Stomach (tissue), 4 donors: Measurements from ENCODE around the gene INSIG2.

ENCODE experiments used
- POLR2A ChIP-seq, 4 donors: fragments of 450-650 bp; IDR thresholded peaks; one replicate each; pipeline ENCODE4 v1.6.1; 2016; ENCODE audit warnings: antibody characterized with exemption in 4 of 4, control low read depth in 2 of 4, mild to moderate bottlenecking in 1 of 4, moderate library complexity in 1 of 4
- POLR2AphosphoS5 ChIP-seq, 3 donors: sonication (generic); formaldehyde crosslinking; IDR thresholded peaks; one replicate each; pipeline ENCODE4 v1.6.1; 2016; ENCODE audit warnings: antibody characterized with exemption in 3 of 3
- TF ChIP-seq, protein P1 (sequence below), 7 experiments: fragments of 450-650 bp in 4 of 7; fragments of 200-600 bp in 3 of 7; sonication (generic) in 3 of 7; IDR thresholded peaks; one replicate each; pipeline ENCODE4 v1.5.1; 2016 to 2019; ENCODE audit warnings: antibody characterized with exemption in 7 of 7, control low read depth in 2 of 7, mild to moderate bottlenecking in 1 of 7

DNA sequence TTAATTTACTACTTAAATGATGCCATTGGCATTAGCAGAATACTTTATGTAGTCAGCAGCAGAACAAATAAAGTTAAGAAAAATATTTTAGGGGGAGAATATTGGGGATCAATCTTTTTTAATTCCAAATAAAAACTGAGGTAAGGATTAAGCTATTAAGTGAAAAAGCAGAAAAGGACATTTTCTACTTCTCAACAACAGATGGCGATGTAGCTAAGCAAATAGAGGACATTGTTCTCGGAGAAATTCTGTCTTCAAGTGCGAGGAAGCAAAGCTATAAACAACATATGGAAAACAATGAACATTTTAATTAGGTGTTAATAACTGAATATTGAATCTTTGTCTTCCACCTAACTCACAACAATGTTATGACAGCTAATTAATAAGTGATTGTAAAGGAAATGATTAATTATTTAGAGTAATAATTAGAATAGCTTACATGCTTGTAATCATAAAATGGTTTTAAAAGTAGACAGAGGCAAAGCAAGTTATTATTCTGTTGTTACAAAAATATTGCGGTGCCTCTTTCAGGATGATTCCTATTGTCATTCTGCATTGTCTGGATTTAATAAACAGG, 41.5 kb upstream of the INSIG2 start:
- TF ChIP-seq, protein P1, sequence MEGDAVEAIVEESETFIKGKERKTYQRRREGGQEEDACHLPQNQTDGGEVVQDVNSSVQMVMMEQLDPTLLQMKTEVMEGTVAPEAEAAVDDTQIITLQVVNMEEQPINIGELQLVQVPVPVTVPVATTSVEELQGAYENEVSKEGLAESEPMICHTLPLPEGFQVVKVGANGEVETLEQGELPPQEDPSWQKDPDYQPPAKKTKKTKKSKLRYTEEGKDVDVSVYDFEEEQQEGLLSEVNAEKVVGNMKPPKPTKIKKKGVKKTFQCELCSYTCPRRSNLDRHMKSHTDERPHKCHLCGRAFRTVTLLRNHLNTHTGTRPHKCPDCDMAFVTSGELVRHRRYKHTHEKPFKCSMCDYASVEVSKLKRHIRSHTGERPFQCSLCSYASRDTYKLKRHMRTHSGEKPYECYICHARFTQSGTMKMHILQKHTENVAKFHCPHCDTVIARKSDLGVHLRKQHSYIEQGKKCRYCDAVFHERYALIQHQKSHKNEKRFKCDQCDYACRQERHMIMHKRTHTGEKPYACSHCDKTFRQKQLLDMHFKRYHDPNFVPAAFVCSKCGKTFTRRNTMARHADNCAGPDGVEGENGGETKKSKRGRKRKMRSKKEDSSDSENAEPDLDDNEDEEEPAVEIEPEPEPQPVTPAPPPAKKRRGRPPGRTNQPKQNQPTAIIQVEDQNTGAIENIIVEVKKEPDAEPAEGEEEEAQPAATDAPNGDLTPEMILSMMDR (IDR thresholded peaks at IDR 0.05), result peak in 5 of 7 experiments; percentile 28 to 61 (median 41)
- TF ChIP-seq POLR2AphosphoS5 (IDR thresholded peaks at IDR 0.05) (no peak), POLR2A (IDR thresholded peaks at IDR 0.05) (no peak)
